NCI-H2196 (cell line): ENCODE data around the gene RNF34.
A peak's percentile ranks its signal among the peaks of the same experiment; 100 is the strongest.

Source experiments
- DNase-seq: peaks from one replicate; lab custom pipeline; 2025; ENCODE audit not compliant: unreplicated experiment; lab: John Stamatoyannopoulos, UW

RNF34 gene

GRCh38 chr12:121388421-121388981 lies 11.4 kb upstream of the RNF34 start:
- no peak for DNase-seq

- DNase-seq = no peak
These were observed 9.1 kb upstream of the RNF34 start for GRCh38 chr12:121390856-121391255.

DNA sequence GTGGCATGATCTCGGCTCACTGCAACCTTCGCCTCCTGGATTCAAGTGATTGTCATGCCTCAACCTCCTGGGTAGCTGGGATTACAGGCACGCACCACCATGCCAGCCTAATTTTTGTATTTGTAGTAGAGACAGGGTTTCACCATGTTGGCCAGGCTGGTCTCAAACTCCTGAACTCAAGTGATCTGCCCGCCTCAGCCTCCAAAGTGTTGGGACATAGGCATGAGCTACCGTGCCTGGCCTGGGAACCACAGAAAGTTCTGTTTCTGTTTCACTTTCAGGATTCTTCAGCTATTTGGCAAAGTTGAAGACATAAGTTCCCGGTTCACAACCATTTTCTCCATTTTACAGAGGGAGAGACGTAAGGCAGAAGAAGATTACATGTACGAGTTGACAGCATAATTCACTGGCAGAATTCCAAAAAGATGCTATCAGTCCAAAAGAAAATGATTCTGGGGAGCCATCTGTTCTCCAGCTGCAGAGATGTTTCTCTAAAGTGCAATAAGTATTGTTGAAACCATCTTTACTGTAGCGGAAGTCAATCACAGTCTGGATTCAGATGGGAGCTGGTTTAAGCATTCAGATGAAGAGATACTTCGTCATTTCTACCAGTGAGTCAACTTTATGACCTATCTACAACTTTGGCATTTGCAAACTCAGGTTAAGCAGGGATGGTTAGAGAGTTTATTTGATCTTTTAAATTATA lies 8.1 kb upstream of the RNF34 start:
- DNase-seq = no peak

DNA sequence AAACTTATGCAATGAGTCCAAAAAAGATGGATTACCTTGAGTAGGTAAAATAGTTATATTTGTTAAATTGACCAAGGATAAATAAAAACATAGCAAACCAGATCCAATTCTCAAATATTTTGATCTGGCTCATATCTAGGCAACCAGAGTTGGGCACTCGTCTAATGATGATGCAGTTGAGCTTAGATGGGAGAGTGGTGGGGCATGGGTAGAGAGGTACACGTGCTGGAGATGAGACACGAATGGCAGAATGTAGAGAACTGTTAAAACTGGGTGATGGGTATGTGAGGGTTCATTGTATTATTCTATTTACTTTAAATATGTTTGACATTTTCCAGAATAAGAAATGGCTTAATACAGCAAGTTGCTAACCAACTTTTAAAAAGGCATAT lies 7.6 kb upstream of the RNF34 start:
- DNase-seq = no peak

DNA sequence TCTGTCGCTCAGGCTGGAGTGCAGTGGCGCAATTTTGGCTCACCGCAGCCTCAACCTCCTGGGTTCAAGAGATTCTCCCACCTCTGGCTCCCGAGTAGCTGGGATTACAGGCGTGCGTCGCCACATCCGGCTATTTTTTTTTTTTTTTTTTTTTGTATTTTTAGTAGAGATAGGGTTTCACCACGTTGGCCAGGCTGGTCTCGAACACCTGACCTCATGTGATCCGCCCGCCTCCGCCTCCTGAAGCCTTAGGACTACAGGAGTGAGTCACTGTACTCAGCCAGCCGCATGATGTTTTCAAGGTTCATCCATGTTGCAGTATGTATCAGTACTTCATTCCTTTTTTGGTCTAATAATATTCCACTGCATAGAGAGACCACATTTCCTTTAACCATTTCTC lies 2.4 kb upstream of the RNF34 start:
- no peak for DNase-seq

GRCh38 chr12:121398355-121398754 lies 1.6 kb upstream of the RNF34 start:
- no peak for DNase-seq

DNA sequence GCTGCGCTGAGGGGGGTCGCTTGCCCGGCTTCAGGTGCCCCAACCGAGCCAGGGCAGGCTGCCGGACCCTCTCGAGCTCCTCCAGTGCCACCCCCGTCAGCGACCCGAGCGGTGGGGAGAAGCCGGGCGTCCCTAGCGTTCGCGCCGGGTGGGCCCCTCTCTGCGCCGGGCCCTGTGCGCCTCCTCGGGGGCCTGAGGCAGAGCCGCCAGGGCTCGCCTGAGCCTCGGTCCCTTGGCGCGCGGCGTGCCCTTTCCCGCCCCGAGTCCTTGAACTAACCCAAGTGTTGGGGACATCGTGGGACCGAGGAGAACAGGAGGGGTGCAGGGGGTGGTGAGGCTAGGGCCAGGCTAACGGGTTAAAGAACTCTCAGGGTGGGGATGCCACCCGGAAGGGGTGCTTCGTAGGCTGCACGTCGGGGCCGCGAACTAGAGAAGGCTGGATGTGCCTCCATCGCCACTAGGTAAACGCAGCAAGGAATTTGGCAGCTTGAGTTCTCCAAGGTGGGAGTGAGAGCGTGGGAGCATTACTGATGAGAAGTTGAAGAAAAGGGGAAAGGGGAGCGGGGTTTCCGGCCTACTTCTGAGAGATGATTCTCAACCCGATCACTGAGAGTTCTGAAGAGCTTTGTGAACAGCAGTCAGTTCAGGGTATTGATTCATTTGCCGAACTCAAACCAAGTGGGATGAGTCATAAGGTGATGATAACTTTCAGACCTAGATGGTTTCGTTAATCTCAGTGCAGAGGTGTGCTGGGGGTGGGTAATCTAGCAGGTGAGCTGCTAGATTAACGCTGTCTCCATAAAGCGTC lies 618 bp downstream of the RNF34 start:
- peak; percentile 13 for DNase-seq

DNA sequence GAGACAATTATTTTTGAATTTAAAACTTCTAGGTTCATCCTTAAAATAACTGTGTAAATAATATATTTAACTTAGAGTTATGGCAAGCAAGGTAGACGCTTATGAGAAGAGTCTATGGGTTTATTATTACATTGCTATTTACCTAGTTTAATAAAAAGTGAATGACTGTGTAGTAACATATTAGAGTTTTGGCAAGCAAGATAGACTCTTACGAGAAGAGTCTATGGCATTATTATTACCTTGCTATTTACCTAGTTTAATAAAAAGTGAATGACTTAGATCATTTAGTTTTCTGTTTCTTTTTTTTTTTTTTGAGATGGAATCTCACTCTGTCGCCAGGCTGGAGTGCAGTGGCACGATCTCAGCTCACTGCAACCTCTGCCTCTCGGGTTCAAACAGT lies 3.8 kb downstream of the RNF34 start:
- DNase-seq = no peak

DNA sequence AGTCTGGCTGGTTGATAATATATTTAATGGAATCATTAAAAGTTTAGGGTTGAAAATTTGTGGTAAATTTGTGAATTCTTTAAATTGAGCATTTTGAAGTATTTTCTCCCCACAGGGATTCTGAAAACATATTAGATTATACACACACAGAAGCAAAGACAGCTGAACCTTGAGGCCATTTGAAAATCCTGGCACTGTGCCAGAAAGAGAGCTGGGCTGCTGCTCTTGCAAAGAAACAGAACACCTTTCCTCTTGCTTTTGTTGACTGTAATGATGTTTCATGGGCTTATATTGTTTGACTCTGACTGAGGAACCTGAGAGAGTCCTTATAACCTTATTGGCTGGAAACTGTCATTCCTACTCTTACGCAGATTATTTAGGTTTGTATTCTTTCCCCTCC lies 4.8 kb downstream of the RNF34 start:
- peak; percentile 82 for DNase-seq

- DNase-seq = no peak
These were observed 5.3 kb downstream of the RNF34 start for GRCh38 chr12:121405211-121405610.

DNA sequence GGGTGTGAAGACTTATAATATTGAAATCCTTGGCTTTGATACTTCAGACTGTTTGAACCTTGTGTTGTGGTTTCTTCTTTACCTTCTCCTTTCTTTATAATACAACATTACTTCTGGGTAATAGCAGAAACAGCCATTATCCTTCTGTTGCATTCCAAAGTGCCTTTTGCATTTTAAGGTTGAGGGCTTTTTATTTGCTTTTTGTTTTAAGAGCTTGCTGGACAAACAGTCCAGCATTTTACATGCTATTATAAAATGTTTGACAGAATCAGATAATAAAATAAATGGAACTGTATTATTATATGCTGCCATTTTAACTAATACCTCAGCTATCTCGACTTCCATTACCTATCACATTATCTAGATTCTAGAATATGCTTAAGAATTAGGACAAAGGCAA lies 14.0 kb downstream of the RNF34 start:
- no peak for DNase-seq

GRCh38 chr12:121417847-121418246 lies 17.9 kb downstream of the RNF34 start:
- no peak for DNase-seq

- DNase-seq = no peak
These were observed 20.2 kb downstream of the RNF34 start for GRCh38 chr12:121420109-121420508.

DNA sequence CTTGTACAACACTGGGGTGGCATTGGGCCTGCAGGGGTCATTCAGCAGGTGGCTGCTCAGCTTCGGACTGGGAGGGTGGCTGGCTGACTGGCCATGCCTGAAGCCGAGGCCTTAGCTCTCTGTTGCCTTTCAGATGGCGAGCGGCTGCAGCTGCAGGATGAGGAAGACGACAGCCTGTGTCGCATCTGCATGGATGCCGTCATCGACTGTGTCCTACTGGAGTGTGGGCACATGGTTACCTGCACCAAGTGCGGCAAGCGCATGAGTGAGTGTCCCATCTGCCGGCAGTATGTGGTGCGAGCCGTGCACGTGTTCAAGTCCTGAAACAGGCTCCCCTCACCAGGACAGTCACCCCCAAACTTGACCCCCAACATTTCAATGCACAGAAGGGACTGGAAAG lies 23.3 kb downstream of the RNF34 start:
- no peak for DNase-seq

DNA sequence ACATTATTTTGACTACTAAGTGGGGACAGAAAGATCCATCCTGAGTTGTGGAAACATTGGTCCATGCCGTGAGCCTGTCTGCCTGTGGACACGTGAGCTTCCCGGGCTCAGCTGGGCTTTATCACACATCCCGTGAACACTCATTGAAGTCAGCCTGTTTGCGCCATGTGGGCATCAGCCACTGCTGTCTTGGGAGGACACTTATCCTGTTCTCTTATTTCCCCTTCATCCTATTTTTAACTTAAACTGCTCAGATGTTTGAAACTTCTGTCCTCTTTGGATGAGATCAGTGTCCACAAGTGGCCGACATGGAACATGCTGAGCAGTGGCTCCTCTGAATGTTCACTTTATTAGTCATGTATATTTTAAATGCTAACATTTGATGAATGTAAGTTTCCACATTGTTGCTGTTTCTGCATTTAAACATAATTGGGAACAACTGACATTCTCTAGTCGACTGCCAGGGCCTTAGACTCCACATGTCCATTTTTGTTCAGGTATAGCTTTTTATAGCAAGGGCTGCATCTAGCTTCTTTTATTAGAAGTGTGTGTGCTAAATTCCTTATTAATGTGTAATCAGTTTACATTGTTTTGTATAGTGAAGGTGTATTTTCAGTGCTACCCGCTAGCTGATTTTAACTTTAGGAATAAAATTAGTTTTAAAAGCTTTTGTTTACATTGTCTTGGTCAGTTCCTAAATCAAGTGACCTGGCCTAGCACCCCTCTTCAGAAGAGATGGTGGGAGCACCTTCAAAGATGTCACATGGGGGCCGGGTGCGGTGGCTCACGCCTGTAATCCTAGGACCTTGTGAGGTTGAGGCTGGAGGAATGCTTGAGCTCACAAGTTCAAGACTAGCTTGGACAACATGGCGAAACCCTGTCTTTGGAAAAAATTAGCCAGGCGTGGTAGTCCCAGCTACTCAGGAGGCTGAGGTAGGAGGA lies 24.0 kb downstream of the RNF34 start:
- DNase-seq = no peak

- no peak for DNase-seq
These were observed 24.7 kb downstream of the RNF34 start for GRCh38 chr12:121424624-121424975.

GRCh38 chr12:121427556-121428050 lies 27.7 kb downstream of the RNF34 start:
- DNase-seq = no peak

DNA sequence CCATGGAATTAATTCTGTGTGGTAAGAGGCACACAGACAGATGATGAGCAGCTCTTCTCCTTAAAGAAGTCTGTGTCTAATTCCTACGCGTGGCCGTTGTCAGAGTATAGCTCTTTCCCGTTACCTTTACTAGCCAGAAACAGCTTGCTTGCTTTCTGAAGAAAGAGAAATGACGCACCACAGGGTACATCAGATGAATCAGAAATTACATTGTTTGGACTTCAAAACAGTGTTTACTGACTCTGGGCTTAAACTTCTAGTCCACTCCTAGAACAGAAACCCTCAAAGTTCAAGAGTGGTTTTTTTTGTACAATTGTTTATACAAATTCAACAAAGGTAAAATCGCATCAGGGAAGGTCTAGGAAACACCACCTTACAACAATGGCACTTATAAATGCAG lies 29.0 kb downstream of the RNF34 start:
- DNase-seq = no peak

GRCh38 chr12:121430833-121431415 lies 31.0 kb downstream of the RNF34 start:
- no peak for DNase-seq

DNA sequence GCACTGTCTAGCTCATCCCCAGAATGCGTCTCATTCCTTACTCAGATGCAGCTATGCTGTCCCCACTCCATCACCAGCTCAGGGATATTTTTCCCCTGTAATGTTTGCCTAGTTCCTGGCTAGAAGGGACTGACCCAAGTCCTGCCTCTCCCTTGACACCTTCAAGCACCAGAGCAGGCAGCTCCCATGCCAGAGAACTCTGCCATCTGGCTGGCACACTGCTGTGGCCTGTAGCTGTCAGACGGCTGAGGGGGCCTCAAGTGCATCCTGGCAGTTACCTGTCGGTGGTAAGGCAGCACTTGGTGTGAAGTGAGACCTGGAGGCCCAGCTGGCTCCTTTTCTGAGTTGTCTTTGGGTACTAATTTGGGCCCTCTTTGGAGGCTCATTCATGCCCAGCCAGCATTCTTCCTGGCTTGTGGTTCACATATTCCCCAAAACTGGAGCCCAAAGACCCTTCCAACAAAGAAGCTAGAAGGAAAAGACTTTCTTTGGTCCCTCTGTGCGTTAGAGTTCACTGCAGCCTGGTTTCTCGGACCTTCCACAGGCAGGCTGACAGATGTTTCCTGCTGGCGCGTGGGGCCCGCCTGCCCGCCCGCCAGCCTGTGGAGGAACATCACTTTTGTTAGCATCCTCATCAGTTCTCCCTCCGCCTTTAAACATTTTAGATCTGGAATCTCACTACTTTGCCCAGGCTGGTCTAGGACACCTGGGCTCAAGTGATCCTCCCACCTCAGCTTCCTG lies 33.0 kb downstream of the RNF34 start:
- DNase-seq = no peak
